ENCODE results near the gene OLFM1. TPM values are rescaled to one million over a fixed set of nuclear protein-coding genes. Genes with fewer than 3 reads are reported as not detected.

OLFM1 gene
- total and polyA plus RNA-seq, 4 donors: 2.0 to 5.9 (median 4.4) TPM

GRCh38 chr9:135102331-135102730, 14.9 kb downstream of the OLFM1 start:
- H3K27ac ChIP-seq (ENCODE audit: low read depth in 1 of 2, low read length in 2 of 2): no peak overlapping the region
- H3K4me1 ChIP-seq (ENCODE audit: control insufficient read depth in 4 of 4, insufficient read depth in 4 of 4, low read length in 3 of 4): no peaks in the 10 kb centered on the region
- no peaks in the 10 kb centered on the region for H3K9me3 ChIP-seq (ENCODE audit: control insufficient read depth in 4 of 4, low read length in 3 of 4)
- WGBS: 77% methylated on average over 12 of the region's 12 CpGs
- no peak overlapping the region for H3K4me3 ChIP-seq (ENCODE audit: low read depth in 1 of 3, low read length in 3 of 3)
- no peak for DNase-seq (ENCODE audit: low spot score)
- TF ChIP-seq RXRA (IDR thresholded peaks at IDR 0.05) (no peak), CTCF (IDR thresholded peaks at IDR 0.05; ENCODE audit: low read depth, low read length, missing input control) (no peak), MAX (IDR thresholded peaks at IDR 0.05) (no peak), JUND (IDR thresholded peaks at IDR 0.05) (no peak), NR2F2 (IDR thresholded peaks at IDR 0.05) (no peak), HNF4A (conservative IDR thresholded peaks at IDR 0.05) (no peak), TAF1 (conservative IDR thresholded peaks at IDR 0.05) (no peak), YY1 (IDR thresholded peaks at IDR 0.05) (no peak), GABPA (IDR thresholded peaks at IDR 0.05 in 1 of 2, conservative IDR thresholded peaks at IDR 0.05 in 1 of 2) (no peak), SP1 (IDR thresholded peaks at IDR 0.05) (no peak), EGR1 (IDR thresholded peaks at IDR 0.05; ENCODE audit: low read depth in 2 of 2) (no peak), ATF3 (IDR thresholded peaks at IDR 0.05) (no peak), HNF4G (IDR thresholded peaks at IDR 0.05) (no peak), FOXA2 (IDR thresholded peaks at IDR 0.05) (no peak), FOXA1 (IDR thresholded peaks at IDR 0.05) (no peak), ZBTB33 (IDR thresholded peaks at IDR 0.05) (no peak)
- H3K27me3 ChIP-seq (ENCODE audit: control insufficient read depth in 4 of 4, insufficient read depth in 4 of 4, low read length in 3 of 4): peaks cover 0 to 3% (median 0%) of the 10 kb centered on the region in 4 donors
- H3K9ac ChIP-seq (ENCODE audit: low read depth in 1 of 2, low read length in 2 of 2): no peak overlapping the region
- H3K36me3 ChIP-seq (ENCODE audit: control insufficient read depth in 4 of 4, insufficient read depth in 3 of 4, low read depth in 1 of 4, low read length in 3 of 4): no peaks in the 10 kb centered on the region

- Histone ChIP-seq H3K36me3 (ENCODE audit: control insufficient read depth in 4 of 4, insufficient read depth in 3 of 4, low read depth in 1 of 4, low read length in 3 of 4) (no peaks in the 10 kb centered on the region), H3K9ac (ENCODE audit: low read depth in 1 of 2, low read length in 2 of 2) (no peak overlapping the region), H3K4me1 (ENCODE audit: control insufficient read depth in 4 of 4, insufficient read depth in 4 of 4, low read length in 3 of 4) (no peaks in the 10 kb centered on the region), H3K27me3 (ENCODE audit: control insufficient read depth in 4 of 4, insufficient read depth in 4 of 4, low read length in 3 of 4) (peaks cover 0 to 3% (median 0%) of the 10 kb centered on the region in 4 donors), H3K4me3 (ENCODE audit: low read depth in 1 of 3, low read length in 3 of 3) (no peak overlapping the region), H3K27ac (ENCODE audit: low read depth in 1 of 2, low read length in 2 of 2) (no peak overlapping the region), H3K9me3 (ENCODE audit: control insufficient read depth in 4 of 4, low read length in 3 of 4) (no peaks in the 10 kb centered on the region)
- 40% methylated on average over 9 of the region's 9 CpGs for WGBS
- no peak for DNase-seq (ENCODE audit: low spot score)
- TF ChIP-seq MAX (IDR thresholded peaks at IDR 0.05): no peak
- TF ChIP-seq FOXA1 (IDR thresholded peaks at IDR 0.05): no peak
- no peak for TF ChIP-seq FOXA2 (IDR thresholded peaks at IDR 0.05)
- no peak for TF ChIP-seq NR2F2 (IDR thresholded peaks at IDR 0.05)
- TF ChIP-seq RAD21 (IDR thresholded peaks at IDR 0.05): no peak
- TF ChIP-seq YY1 (IDR thresholded peaks at IDR 0.05): no peak
- no peak for TF ChIP-seq CTCF (IDR thresholded peaks at IDR 0.05; ENCODE audit: low read depth, low read length, missing input control)
- no peak for TF ChIP-seq HNF4G (IDR thresholded peaks at IDR 0.05)
- no peak for TF ChIP-seq SP1 (IDR thresholded peaks at IDR 0.05)
- TF ChIP-seq EGR1 (IDR thresholded peaks at IDR 0.05; ENCODE audit: low read depth in 2 of 2): no peak
- TF ChIP-seq ATF3 (IDR thresholded peaks at IDR 0.05): no peak
- no peak for TF ChIP-seq RXRA (IDR thresholded peaks at IDR 0.05)
These were observed 15.6 kb downstream of the OLFM1 start for GRCh38 chr9:135103001-135103446.

Measured in liver (tissue), 9 donors.